Fibroblast of lung (primary cell): Measurements from ENCODE around the gene HEG1. TPM values are rescaled to one million over a fixed set of nuclear protein-coding genes. Genes with fewer than 3 reads are reported as not detected.

ENCODE experiments used
- DNase-seq, 2 donors: peaks; one replicate each; pipeline versions ENCODE4 v3.0.0 to v3.0.0-alpha.2; 2010; ENCODE audit warnings: low read depth in 2 of 2
- H2AFZ ChIP-seq: 2 replicates; pipeline ENCODE4 v1.5.1; 2012; ENCODE audit warnings: low read length, control low read depth, inconsistent platforms
- H3K27ac ChIP-seq: 2 replicates; pipeline ENCODE4 v1.5.1; 2011; ENCODE audit warnings: low read length, control low read depth; ENCODE audit not compliant: insufficient read depth
- H3K27me3 ChIP-seq: 2 replicates; pipeline ENCODE4 v1.5.1; 2011; ENCODE audit warnings: mild to moderate bottlenecking, low read length; ENCODE audit not compliant: control insufficient read depth, insufficient read depth
- H3K36me3 ChIP-seq: 2 replicates; pipeline ENCODE4 v1.5.1; 2011; ENCODE audit warnings: low read length; ENCODE audit not compliant: control insufficient read depth, insufficient read depth
- H3K4me1 ChIP-seq: 2 replicates; pipeline ENCODE4 v1.5.1; 2011; ENCODE audit warnings: low read length; ENCODE audit not compliant: control insufficient read depth, insufficient read depth; ENCODE audit errors: extremely low read depth
- H3K4me2 ChIP-seq: 2 replicates; pipeline ENCODE4 v1.5.1; 2011; ENCODE audit warnings: low read length, control low read depth; ENCODE audit not compliant: insufficient read depth; ENCODE audit errors: extremely low read depth
- H3K4me3 ChIP-seq, 4 experiments: fragments of 200-600 bp in 1 of 4; sonication (generic) in 1 of 4; replicated peaks in 1 of 4; 2 replicates each; pipeline ENCODE4 v1.5.1; 2011 to 2016; ENCODE audit warnings: low read length in 4 of 4, low read depth in 3 of 4, mild to moderate bottlenecking in 3 of 4, control low read depth in 2 of 4, inconsistent platforms in 1 of 4, mixed read lengths in 1 of 4; ENCODE audit not compliant: insufficient read depth in 1 of 4; ENCODE audit errors: control extremely low read depth in 1 of 4
- H3K79me2 ChIP-seq: 2 replicates; pipeline ENCODE4 v1.5.1; 2012; ENCODE audit warnings: mild to moderate bottlenecking, low read length, inconsistent platforms; ENCODE audit not compliant: control insufficient read depth, insufficient read depth
- H3K9ac ChIP-seq: 2 replicates; pipeline ENCODE4 v1.5.1; 2011; ENCODE audit warnings: mild to moderate bottlenecking, low read length, control low read depth; ENCODE audit not compliant: insufficient read depth
- H3K9me3 ChIP-seq: 2 replicates; pipeline ENCODE4 v1.5.1; 2012; ENCODE audit warnings: low read depth, low read length; ENCODE audit not compliant: control insufficient read depth, insufficient read depth
- H4K20me1 ChIP-seq: 2 replicates; pipeline ENCODE4 v1.5.1; 2011; ENCODE audit warnings: low read length; ENCODE audit not compliant: control insufficient read depth, insufficient read depth; ENCODE audit errors: extremely low read depth
- EZH2 ChIP-seq: IDR thresholded peaks from 2 replicates; pipeline ENCODE4 v1.5.1; 2012; ENCODE audit warnings: low read length, control low read depth, mild to moderate bottlenecking; ENCODE audit errors: missing control alignments
- polyA plus RNA-seq, 2 donors: library from polyadenylated mRNA; depleted of rRNA in 1 of 2; stranded (reverse) in 1 of 2; unstranded in 1 of 2; fragments of >200 nt; gene quantifications; 2 replicates each; pipeline ENCODE4 v1.2.1, GENCODE V29; 2011 to 2012; ENCODE audit warnings: missing spikeins in 1 of 2
- total RNA-seq: library from RNA; depleted of rRNA; stranded (reverse); fragments of >200 nt; gene quantifications from 2 replicates; pipeline ENCODE4 v1.2.1, GENCODE V29; 2014
- TF ChIP-seq, protein P1 (sequence below), 2 donors: IDR thresholded peaks in 1 of 2; conservative IDR thresholded peaks in 1 of 2; 1 replicate in 1 of 2; 2 replicates in 1 of 2; pipeline ENCODE4 v1.5.1; 2011 to 2012; ENCODE audit warnings: low read length in 2 of 2, control low read depth in 1 of 2, inconsistent platforms in 1 of 2, low read depth in 1 of 2, mild to moderate bottlenecking in 1 of 2

HEG1 gene
- total and polyA plus RNA-seq, 2 donors (not counting 1 experiment from before 2014, with no cell fraction given): 137 to 305 TPM

DNA sequence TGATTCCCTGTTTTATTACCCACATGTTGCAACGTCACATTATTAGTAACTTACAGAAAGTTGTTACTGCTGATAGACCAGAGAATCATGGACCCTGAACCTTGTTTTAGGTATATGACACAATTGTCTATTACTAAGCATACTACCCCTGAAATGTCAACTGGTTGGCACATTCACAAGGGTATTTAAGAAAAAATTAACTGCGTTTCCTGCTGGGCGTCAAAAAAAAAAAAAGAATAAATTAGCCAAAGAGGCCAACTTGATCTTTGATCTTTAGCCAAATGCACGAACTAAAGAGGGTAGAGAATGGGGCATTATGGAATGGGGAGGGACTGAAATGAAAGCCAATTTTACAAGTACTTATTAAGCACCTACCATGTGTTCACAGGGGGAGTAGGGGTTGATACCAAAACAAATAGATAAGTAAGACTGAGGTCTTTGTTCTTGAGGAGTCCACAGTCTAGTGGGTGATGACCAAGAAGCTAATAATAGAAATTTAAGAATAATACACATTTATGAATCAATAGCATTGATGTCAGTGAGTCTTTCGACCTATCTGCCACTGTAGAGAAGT is 103.4 kb downstream of the HEG1 start:
- Histone ChIP-seq H3K27ac (no peak overlapping the region), H4K20me1 (no peaks in the 10 kb centered on the region), H3K79me2 (no peaks in the 10 kb centered on the region), H3K4me2 (no peak overlapping the region), H3K9ac (no peak overlapping the region), H3K9me3 (no peaks in the 10 kb centered on the region), H3K4me1 (peaks cover 2% of the 10 kb centered on the region), H3K27me3 (no peaks in the 10 kb centered on the region), H2AFZ (no peak overlapping the region), H3K36me3 (no peaks in the 10 kb centered on the region), H3K4me3 (no peak overlapping the region)
- no peak for DNase-seq
- TF ChIP-seq EZH2: no peak
- TF ChIP-seq, protein P1, sequence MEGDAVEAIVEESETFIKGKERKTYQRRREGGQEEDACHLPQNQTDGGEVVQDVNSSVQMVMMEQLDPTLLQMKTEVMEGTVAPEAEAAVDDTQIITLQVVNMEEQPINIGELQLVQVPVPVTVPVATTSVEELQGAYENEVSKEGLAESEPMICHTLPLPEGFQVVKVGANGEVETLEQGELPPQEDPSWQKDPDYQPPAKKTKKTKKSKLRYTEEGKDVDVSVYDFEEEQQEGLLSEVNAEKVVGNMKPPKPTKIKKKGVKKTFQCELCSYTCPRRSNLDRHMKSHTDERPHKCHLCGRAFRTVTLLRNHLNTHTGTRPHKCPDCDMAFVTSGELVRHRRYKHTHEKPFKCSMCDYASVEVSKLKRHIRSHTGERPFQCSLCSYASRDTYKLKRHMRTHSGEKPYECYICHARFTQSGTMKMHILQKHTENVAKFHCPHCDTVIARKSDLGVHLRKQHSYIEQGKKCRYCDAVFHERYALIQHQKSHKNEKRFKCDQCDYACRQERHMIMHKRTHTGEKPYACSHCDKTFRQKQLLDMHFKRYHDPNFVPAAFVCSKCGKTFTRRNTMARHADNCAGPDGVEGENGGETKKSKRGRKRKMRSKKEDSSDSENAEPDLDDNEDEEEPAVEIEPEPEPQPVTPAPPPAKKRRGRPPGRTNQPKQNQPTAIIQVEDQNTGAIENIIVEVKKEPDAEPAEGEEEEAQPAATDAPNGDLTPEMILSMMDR (conservative IDR thresholded peaks at IDR 0.05 in 1 of 2, IDR thresholded peaks at IDR 0.05 in 1 of 2; ENCODE audit: low read depth in 1 of 2, low read length in 2 of 2): no peak

DNA sequence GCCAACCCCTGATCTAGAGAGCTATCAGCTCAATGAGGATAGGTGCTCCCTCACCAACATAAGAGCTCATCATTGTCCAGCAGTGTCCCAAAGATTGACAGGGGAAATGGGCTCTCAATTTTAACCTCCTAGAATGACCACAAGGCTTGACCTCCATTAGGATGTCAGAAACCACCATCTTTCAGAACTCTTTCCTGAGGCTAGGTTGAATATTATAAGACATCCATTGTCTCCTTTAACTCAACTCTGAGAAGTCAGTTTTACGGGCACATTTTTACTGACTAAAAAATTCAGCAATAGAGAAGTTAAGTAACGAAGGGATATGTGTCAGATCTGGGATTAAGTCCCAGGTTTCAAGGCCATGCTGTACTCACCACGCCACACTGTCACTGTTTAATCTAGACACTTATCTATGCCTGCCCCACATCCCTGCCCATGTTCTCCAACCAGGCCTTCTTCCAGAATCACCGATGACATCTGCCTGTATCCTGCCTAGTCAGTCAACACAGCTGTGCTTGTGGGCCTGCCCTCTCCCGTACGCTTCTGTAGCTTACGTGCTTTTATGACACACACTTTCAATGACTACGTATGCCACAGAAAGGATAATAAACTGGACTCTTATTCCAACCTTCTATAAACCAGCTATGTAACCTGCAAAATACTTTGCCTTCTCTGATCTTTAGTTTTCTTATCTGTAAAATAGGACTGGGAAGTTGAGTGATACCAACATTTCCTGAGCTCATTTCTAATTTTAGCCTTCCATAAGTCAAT is 104.1 kb downstream of the HEG1 start:
- no peaks in the 10 kb centered on the region for H3K9me3 ChIP-seq
- H3K27ac ChIP-seq: peak overlapping the region; percentile 44
- H3K4me1 ChIP-seq: peaks cover 2% of the 10 kb centered on the region
- H3K4me3 ChIP-seq: no peak overlapping the region
- no peaks in the 10 kb centered on the region for H4K20me1 ChIP-seq
- H3K4me2 ChIP-seq: no peak overlapping the region
- DNase-seq: peak; percentile 66 to 71
- no peaks in the 10 kb centered on the region for H3K79me2 ChIP-seq
- no peaks in the 10 kb centered on the region for H3K36me3 ChIP-seq
- no peaks in the 10 kb centered on the region for H3K27me3 ChIP-seq
- H2AFZ ChIP-seq: no peak overlapping the region
- no peak for TF ChIP-seq EZH2
- TF ChIP-seq, protein P1 (conservative IDR thresholded peaks at IDR 0.05 in 1 of 2, IDR thresholded peaks at IDR 0.05 in 1 of 2; ENCODE audit: low read depth in 1 of 2, low read length in 2 of 2): no peak
- H3K9ac ChIP-seq: no peak overlapping the region

- DNase-seq: peak in 1 of 2 donors; percentile 27
- no peak for TF ChIP-seq EZH2
- TF ChIP-seq, protein P1 (conservative IDR thresholded peaks at IDR 0.05 in 1 of 2, IDR thresholded peaks at IDR 0.05 in 1 of 2; ENCODE audit: low read depth in 1 of 2, low read length in 2 of 2): no peak
- no peaks in the 10 kb centered on the region for H3K9me3 ChIP-seq
Observed at GRCh38 chr3:124950026-124950425, 105.8 kb downstream of the HEG1 start.

More at GRCh38 chr3:124950026-124950425, 105.8 kb downstream of the HEG1 start:
- peaks cover 2% of the 10 kb centered on the region for H3K4me1 ChIP-seq
- H3K36me3 ChIP-seq: no peaks in the 10 kb centered on the region
- H3K79me2 ChIP-seq: no peaks in the 10 kb centered on the region
- no peak overlapping the region for H2AFZ ChIP-seq
- no peak overlapping the region for H3K9ac ChIP-seq
- no peak overlapping the region for H3K27ac ChIP-seq
- no peaks in the 10 kb centered on the region for H4K20me1 ChIP-seq
- H3K27me3 ChIP-seq: no peaks in the 10 kb centered on the region
- no peak overlapping the region for H3K4me2 ChIP-seq
- no peak overlapping the region for H3K4me3 ChIP-seq
